Epithelial cell of esophagus (primary cell): Measurements from ENCODE around the gene ARRDC5.

Experiments
- DNase-seq: peaks from one replicate; pipeline ENCODE4 v3.0.0; 2010; ENCODE audit warnings: low read depth
- H3K4me3 ChIP-seq: 2 replicates; pipeline ENCODE4 v1.5.1; 2011; ENCODE audit warnings: mild to moderate bottlenecking, low read length, control low read depth
- TF ChIP-seq, protein P1 (sequence below): IDR thresholded peaks from 2 replicates; pipeline ENCODE4 v1.5.1; 2011; ENCODE audit warnings: low read depth, mild to moderate bottlenecking, low read length, control low read depth, inconsistent platforms; ENCODE audit not compliant: insufficient read depth; ENCODE audit errors: missing control alignments

Gene ARRDC5

DNA sequence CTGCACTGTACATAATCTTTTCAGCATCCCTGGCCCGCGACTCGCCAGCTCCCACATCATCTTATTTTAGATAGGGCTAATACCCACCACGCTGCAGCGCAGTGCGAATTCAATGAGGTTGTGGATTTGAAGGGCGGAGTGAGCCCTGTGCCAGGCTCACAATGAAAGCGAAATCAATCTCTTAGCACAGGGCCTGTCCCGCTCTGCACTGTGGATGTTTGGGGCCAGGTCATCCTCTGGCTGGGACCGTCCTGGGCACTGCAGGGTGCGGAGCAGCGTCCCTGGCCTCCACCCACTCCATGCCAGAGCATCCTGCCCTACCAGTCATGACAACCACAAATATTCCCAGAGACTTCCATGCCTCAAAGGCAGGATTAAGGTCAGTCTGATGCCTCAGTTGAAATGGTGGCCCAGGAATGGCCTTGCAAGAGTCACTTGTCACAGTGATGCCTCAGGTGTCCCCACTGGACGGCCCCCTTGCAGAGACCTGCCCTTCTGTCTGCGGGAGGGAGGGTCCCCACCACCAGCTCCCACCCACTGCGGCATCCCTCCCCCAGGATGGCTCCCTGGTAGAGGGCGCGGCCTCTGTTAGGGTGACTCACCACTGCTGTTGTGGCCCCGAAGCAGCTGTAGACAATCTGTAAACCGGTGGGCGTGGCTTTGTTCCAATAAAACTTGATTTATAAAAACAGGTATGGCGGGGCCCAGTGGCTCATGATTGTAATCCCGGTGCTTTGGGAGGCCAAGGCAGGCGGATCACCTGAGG is 12.2 kb upstream of the ARRDC5 start:
- H3K4me3 ChIP-seq: no peak overlapping the region
- TF ChIP-seq, protein P1, sequence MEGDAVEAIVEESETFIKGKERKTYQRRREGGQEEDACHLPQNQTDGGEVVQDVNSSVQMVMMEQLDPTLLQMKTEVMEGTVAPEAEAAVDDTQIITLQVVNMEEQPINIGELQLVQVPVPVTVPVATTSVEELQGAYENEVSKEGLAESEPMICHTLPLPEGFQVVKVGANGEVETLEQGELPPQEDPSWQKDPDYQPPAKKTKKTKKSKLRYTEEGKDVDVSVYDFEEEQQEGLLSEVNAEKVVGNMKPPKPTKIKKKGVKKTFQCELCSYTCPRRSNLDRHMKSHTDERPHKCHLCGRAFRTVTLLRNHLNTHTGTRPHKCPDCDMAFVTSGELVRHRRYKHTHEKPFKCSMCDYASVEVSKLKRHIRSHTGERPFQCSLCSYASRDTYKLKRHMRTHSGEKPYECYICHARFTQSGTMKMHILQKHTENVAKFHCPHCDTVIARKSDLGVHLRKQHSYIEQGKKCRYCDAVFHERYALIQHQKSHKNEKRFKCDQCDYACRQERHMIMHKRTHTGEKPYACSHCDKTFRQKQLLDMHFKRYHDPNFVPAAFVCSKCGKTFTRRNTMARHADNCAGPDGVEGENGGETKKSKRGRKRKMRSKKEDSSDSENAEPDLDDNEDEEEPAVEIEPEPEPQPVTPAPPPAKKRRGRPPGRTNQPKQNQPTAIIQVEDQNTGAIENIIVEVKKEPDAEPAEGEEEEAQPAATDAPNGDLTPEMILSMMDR: no peak
- DNase-seq: peak; percentile 94

DNA sequence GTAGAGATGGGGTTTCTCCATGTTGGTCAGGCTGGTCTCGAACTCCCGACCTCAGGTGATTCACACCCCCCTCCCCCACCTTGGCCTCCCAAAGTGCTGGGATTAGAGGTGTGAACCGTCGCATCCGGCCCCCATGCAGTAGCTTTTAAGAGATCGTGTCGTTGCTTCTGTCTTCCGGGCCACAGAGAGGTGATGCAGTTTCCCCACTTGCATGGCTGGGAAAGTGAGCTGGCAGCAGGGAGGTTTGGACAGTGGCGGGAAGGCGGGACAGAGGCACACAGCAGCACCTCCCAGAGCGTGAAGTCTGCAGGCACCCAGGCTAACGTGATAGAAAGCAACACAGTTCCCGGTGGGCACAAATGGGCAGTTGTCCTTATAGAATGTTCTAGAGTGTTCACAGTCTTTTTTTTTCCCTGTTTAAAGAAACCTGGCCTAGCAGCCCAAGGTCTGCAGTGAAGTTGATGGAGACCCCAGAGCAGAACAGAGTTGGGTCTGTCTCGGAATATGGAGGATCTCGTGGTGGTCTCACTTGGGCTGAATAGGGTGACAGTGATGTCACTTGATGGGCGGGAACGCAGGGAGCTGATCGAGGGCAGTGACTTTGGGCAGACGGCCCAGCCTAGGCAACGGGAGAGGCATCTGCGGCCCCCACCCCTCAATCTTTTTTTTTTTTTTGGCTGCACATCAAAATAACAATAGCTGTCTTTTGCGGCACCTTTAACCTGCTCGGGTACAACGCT is 11.5 kb upstream of the ARRDC5 start:
- no peak overlapping the region for H3K4me3 ChIP-seq
- DNase-seq: peak; percentile 18
- TF ChIP-seq, protein P1: no peak

DNA sequence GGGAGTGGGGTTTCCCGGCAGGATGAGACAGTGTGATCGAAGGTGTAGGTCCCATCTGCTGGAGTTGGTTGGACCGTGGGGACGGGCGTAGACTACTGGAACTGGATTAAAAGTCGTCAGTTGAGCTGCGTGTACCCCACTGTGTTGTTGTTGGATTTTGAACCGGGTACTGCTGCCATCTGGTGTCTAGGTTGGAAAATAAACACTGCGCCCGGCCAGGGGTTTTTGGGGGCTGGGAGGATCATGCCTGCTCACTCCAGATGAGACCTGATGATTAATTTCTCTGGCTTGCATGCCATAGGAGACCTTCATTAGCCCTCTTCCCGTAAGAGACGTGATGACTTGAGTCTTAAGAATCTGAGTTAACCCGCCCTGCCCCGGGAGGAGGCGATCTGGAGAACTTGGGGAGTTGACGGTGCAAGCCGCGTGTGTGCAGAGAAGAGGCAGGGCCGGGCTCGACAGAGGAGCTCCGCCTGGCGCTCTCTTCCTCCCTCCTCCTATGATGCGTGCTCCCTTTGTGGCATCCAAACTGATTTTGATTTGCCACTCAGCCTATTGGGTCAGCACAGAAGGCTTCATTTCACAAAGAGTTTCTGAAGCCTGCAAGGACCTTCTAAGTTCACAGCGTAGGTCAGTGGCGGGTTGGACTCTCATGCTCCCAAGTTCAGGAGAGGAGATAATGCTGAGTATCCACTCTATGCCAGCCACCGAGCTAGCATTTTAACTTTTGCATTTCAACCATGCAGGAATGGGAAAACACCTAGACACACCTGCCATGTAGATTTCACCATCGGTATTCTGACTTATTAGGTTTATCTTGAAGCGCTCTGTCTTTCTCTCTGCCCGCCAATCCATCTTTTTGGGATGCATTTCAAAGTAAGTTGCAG is 9.3 kb upstream of the ARRDC5 start:
- TF ChIP-seq, protein P1: peak; percentile 66
- H3K4me3 ChIP-seq: peak overlapping the region; percentile 52

DNA sequence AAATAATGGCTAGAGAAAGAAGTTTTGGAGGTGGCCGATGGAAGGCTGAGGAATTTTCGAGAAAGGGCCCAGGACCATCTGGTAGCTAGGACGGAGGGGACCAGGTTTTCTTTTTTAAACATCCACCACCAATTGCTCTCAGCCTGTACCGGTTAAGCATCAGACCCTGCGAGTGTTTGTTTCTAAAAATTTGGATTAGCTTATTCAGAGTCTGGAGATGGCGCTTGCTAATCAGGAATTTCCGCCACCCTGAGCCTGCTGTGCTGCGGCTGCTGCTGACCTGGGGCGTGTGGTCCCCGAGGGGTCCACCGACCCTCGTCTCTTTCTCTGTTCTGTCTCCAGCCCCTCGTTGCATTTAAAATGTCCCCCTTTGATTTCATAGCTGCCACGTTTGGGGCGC is 8.6 kb upstream of the ARRDC5 start:
- DNase-seq: peak; percentile 18
- TF ChIP-seq, protein P1: no peak

More for the DNA sequence above, 9.3 kb upstream of the ARRDC5 start:
- DNase-seq: peak; percentile 100

DNA sequence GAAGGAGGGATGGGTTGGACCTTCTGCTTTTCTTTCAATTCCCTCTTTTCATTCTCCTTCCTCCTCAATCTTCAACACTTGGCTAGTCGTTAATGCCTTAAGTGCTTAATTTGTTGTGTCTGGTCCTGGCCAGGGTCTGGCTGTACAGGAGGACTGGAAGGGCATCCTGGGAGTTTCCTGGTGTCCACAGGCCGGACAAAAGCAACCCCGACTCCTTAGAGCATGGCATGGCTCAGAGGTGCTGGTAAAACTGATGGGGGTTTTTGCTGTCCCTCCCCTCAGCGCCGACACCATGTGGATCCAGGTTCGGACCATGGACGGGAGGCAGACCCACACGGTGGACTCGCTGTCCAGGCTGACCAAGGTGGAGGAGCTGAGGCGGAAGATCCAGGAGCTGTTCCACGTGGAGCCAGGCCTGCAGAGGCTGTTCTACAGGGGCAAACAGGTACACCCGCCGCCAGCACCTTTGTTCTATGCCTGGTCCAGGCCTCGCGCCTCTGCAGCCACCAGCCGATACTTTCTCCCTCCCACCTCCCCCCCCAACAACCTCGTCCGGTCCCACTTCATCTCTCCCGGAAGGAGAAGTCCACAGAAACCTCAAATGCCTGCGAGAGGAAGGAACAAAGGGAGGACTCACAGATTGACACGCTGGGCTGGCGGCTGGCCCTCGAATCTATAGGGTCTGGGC is 8.0 kb upstream of the ARRDC5 start:
- peak; percentile 39 for DNase-seq
- H3K4me3 ChIP-seq: peak overlapping the region; percentile 52
- TF ChIP-seq, protein P1: no peak

More for the DNA sequence above, 8.6 kb upstream of the ARRDC5 start:
- peak overlapping the region; percentile 52 for H3K4me3 ChIP-seq

DNA sequence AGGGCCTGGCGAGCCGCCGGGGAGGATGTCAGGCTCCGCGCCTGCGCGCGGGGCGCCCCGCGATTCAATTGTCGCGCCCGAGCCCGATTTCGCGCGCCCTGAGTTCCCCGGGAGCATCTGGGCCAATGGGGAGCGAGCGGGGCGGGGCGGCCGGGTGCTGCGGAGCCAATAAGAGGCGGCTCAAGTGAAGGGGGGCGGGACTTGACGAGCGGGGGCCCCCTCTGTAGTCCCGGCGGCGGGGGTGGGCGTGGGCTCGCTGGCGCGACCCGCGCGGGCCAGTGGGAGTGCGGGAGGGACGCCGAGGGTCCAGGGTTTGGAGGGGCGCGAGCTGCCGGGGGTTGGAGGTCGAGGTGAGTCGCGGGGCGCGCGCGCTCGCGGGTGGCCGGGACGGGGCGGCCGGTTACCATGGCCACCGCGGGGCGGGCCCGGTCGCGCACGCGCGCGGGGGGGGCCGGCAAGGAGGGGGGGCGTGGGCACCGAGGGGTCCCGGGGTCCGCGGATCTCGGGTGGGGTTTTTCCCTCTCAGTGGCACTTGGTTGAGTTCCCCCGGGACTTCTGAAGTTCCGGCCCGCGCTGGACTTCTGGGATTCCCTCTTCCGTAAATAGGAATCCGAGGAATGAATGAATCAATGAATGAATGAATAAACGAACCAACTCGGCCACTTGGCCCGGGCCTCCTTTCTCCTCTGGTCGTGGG is 7.3 kb upstream of the ARRDC5 start:
- DNase-seq: peak; percentile 95
- TF ChIP-seq, protein P1: no peak
- H3K4me3 ChIP-seq: peak overlapping the region; percentile 52
